ENCODE results near the gene ADAMTS10.
"Not testable (repeated sequence)": the region's sequence is repeated elsewhere in the genome, so short reads cannot be mapped to it uniquely, and the experiment has no call there.

Gene ADAMTS10

GRCh38 chr19:8593931-8594330 is 16.6 kb downstream of the ADAMTS10 start:
- no peak for DNase-seq (ENCODE audit: low read depth)

- DNase-seq (ENCODE audit: low read depth) = peak; percentile 91
Measured at GRCh38 chr19:8592231-8593009, 18.1 kb downstream of the ADAMTS10 start.

GRCh38 chr19:8589177-8589714 is 21.3 kb downstream of the ADAMTS10 start:
- DNase-seq (ENCODE audit: low read depth) = no peak

GRCh38 chr19:8585894-8586750 is 24.4 kb downstream of the ADAMTS10 start:
- peak; percentile 57 for DNase-seq (ENCODE audit: low read depth)

GRCh38 chr19:8584965-8585893 is 25.3 kb downstream of the ADAMTS10 start:
- DNase-seq (ENCODE audit: low read depth) = no peak

- peak; percentile 82 for DNase-seq (ENCODE audit: low read depth)
Measured at GRCh38 chr19:8580710-8581281, 29.7 kb downstream of the ADAMTS10 start.

GRCh38 chr19:8578642-8579265 is 31.8 kb downstream of the ADAMTS10 start:
- DNase-seq (ENCODE audit: low read depth) = peak; percentile 86

- no peak for DNase-seq (ENCODE audit: low read depth)
Measured at GRCh38 chr19:8577741-8578140, 32.8 kb downstream of the ADAMTS10 start.

GRCh38 chr19:8577247-8577646 is 33.3 kb downstream of the ADAMTS10 start, which contains the start of gene MYO1F:
TSS of gene MYO1F (minus strand) at chr19:8577442. CDS start at chr19:8577309, 133 bp downstream.
- no peak for DNase-seq (ENCODE audit: low read depth)

GRCh38 chr19:8576273-8576993 is 34.1 kb downstream of the ADAMTS10 start:
- no peak for DNase-seq (ENCODE audit: low read depth)

GRCh38 chr19:8575467-8575997 is 35.0 kb downstream of the ADAMTS10 start:
- peak; percentile 42 for DNase-seq (ENCODE audit: low read depth)

GRCh38 chr19:8574619-8574922 is 35.9 kb downstream of the ADAMTS10 start:
- not testable (repeated sequence) for DNase-seq (ENCODE audit: low read depth)

GRCh38 chr19:8573316-8573715 is 37.2 kb downstream of the ADAMTS10 start:
- DNase-seq (ENCODE audit: low read depth) = no peak

GRCh38 chr19:8571006-8571411 is 39.5 kb downstream of the ADAMTS10 start:
- DNase-seq (ENCODE audit: low read depth) = peak; percentile 47

GRCh38 chr19:8569066-8569771 is 41.3 kb downstream of the ADAMTS10 start:
- peak; percentile 51 for DNase-seq (ENCODE audit: low read depth)

GRCh38 chr19:8567522-8568172 is 42.9 kb downstream of the ADAMTS10 start:
- no peak for DNase-seq (ENCODE audit: low read depth)

- no peak for DNase-seq (ENCODE audit: low read depth)
Measured at GRCh38 chr19:8566855-8567254, 43.7 kb downstream of the ADAMTS10 start.

GRCh38 chr19:8564866-8565265 is 45.6 kb downstream of the ADAMTS10 start:
- DNase-seq (ENCODE audit: low read depth) = not testable (repeated sequence)

Data from activated T-cell treated with anti-CD3 and anti-CD28 coated beads for 1 hour (primary cell).